CD8-positive, alpha-beta memory T cell (primary cell): Measurements from ENCODE around the gene SPCS1. TPM values are rescaled to one million over a fixed set of nuclear protein-coding genes. Genes with fewer than 3 reads are reported as not detected.
"Not testable (repeated sequence)": the region's sequence is repeated elsewhere in the genome, so short reads cannot be mapped to it uniquely, and the experiment has no call there.

Source experiments
- CTCF ChIA-PET: fragments of 350-600 bp; sonication (Branson Sonifier 250); formaldehyde crosslinking; loops from one replicate; lab custom pipeline; 2021; ENCODE audit warnings: antibody characterized with exemption; lab: Charles Lee
- POLR2A ChIA-PET: fragments of 350-600 bp; sonication (Branson Sonifier 250); formaldehyde crosslinking; loops from one replicate; lab custom pipeline; 2021; ENCODE audit warnings: antibody characterized with exemption; lab: Charles Lee
- DNase-seq, 5 donors: peaks; one replicate each; pipeline versions ENCODE4 v3.0.0 to v3.0.0-alpha.2; 2020 to 2022; ENCODE audit warnings: mixed read lengths in 1 of 5
- H3K27ac ChIP-seq: one replicate; pipeline ENCODE4 v1.7.0; 2013; ENCODE audit warnings: low read depth, mild to moderate bottlenecking, low read length, moderate library complexity
- H3K27me3 ChIP-seq: 2 replicates; pipeline ENCODE4 v1.7.0; 2013; ENCODE audit warnings: low read length, mild to moderate bottlenecking; ENCODE audit not compliant: insufficient read depth, poor library complexity, severe bottlenecking
- H3K36me3 ChIP-seq: 2 replicates; pipeline ENCODE4 v1.7.0; 2013; ENCODE audit warnings: mild to moderate bottlenecking, low read length, moderate library complexity; ENCODE audit not compliant: insufficient read depth
- H3K4me1 ChIP-seq: 2 replicates; pipeline ENCODE4 v1.7.0; 2013; ENCODE audit warnings: mild to moderate bottlenecking, low read length, moderate library complexity; ENCODE audit not compliant: insufficient read depth
- H3K4me3 ChIP-seq: 2 replicates; pipeline ENCODE4 v1.7.0; 2013; ENCODE audit warnings: mild to moderate bottlenecking, low read length
- H3K9me3 ChIP-seq: 2 replicates; pipeline ENCODE4 v1.7.0; 2013; ENCODE audit warnings: mild to moderate bottlenecking, low read length
- H3K27ac Mint-ChIP-seq, 8 donors: one replicate each; pipeline ENCODE4 v1.8.0; 2020 to 2021; ENCODE audit warnings: mixed read lengths in 8 of 8, mild to moderate bottlenecking in 6 of 8, inconsistent platforms in 3 of 8, moderate library complexity in 3 of 8
- H3K27me3 Mint-ChIP-seq, 2 donors: one replicate each; pipeline ENCODE4 v1.8.0; 2020 to 2021; ENCODE audit warnings: mixed read lengths in 2 of 2, mild to moderate bottlenecking in 1 of 2, moderate library complexity in 1 of 2
- H3K36me3 Mint-ChIP-seq, 3 donors: one replicate each; pipeline ENCODE4 v1.8.0; 2020 to 2021; ENCODE audit warnings: mixed read lengths in 3 of 3, inconsistent platforms in 1 of 3, mild to moderate bottlenecking in 1 of 3
- H3K4me1 Mint-ChIP-seq, 3 donors: one replicate each; pipeline ENCODE4 v1.8.0; 2020 to 2021; ENCODE audit warnings: mixed read lengths in 3 of 3, inconsistent platforms in 1 of 3, mild to moderate bottlenecking in 1 of 3
- H3K4me3 Mint-ChIP-seq, 7 donors: one replicate each; pipeline ENCODE4 v1.8.0; 2020 to 2021; ENCODE audit warnings: mixed read lengths in 7 of 7, mild to moderate bottlenecking in 6 of 7, moderate library complexity in 4 of 7, inconsistent platforms in 2 of 7
- H3K9me3 Mint-ChIP-seq, 5 donors: one replicate each; pipeline ENCODE4 v1.8.0; 2020 to 2022; ENCODE audit warnings: mixed read lengths in 5 of 5, mild to moderate bottlenecking in 3 of 5, moderate library complexity in 2 of 5, inconsistent platforms in 1 of 5
- polyA plus RNA-seq: library from polyadenylated mRNA; unstranded; fragments of 300-500 nt; fragmentation: Illumina TruSeq; gene quantifications from one replicate; pipeline ENCODE4 v1.2.3, GENCODE V29; 2021
- total RNA-seq, 2 experiments: library from RNA; stranded (reverse); gene quantifications; one replicate each; pipeline ENCODE4 v1.2.3, GENCODE V29; 2021

The SPCS1 gene
- total RNA-seq (100 to 1,000 TPM; 154 to 156 TPM), polyA plus RNA-seq (357 TPM)

DNA sequence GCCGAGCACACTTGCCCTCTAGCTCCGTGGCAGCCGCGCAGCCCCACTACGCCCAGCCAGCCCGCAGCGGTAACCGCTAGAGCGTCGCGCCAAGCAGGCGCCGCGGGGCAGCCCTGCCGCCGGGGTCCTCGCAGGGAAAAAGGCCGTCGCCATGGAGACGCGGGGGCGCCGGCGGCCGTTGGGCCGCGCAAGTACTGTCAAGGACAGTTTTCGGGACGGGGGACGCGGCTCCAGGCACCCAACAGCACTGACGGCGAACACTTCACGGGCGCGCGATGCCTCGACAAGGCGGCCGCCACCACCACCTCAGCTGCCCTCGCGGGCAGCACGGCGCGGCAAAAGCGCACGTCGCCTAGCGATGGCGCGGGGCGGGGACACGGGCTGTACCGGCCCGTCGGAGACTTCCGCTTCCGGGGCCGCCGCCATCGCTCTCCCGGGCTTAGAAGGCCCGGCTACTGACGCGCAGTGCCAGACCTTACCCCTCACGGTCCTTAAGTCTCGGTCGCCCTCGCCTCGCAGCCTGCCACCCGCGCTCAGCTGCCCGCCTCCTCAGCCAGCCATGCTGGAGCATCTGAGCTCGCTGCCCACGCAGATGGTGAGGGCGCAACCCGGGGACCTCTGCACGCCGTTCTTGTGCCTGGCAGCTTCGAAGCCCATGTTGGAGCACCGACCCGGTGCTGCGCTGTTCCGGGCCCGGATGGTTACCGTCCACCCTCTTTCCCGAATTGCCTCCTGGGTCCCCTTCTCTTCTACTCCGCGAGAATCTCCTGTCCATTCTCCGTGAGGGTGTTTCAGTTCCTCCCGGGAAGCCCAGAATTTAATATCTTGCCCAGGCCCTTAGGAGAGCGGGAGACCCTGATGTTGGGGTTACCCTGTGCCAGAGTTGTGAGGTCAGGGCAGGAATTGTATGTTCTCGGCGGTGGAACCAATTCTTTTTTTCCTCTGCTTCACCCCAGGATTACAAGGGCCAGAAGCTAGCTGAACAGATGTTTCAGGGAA, at the start of gene SPCS1, which contains the start of gene GLT8D1:
SPCS1 (plus strand) TSS at position 419 of the 999 bp plus-strand sequence; CDS start at position 560, 141 bp downstream.
GLT8D1 (minus strand) TSS at position 104 of the 999 bp plus-strand sequence. CDS start 5,331 bp downstream, outside the sequence.
- peak; percentile 81 to 92 (median 88) for DNase-seq

DNA sequence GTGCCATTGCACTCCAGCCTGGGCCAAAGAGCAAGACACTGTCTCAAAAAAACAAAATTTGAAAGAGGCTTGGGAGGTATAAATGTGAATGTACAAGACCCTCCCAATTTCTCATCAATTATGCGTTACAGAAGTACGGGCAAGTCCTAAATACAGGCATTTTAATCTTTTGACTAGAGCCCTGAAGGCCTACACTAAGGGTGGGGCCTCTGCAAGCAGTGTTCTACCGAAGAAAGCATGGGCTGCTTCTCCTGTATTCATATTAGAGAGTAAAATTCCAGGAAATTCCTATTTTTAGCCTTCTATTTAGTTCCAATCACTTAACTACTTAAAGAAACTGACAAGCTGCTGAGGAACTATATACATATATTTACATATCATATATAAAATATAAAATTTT, 45.9 kb upstream of the SPCS1 start:
- Histone ChIP-seq H3K4me3 (no peak overlapping the region), H3K27ac (no peak overlapping the region), H3K27me3 (no peaks in the 10 kb centered on the region), H3K9me3 (no peaks in the 10 kb centered on the region), H3K4me1 (no peaks in the 10 kb centered on the region), H3K36me3 (peaks cover 35% of the 10 kb centered on the region)
- POLR2A ChIA-PET, result no interaction called here
- Mint-ChIP-seq H3K27me3 (no peaks in the 10 kb centered on the region), H3K4me3 (no peak overlapping the region), H3K4me1 (peaks cover 0 to 9% (median 6%) of the 10 kb centered on the region in 3 donors), H3K36me3 (peaks cover 9 to 74% (median 20%) of the 10 kb centered on the region in 3 donors), H3K9me3 (no peaks in the 10 kb centered on the region), H3K27ac (no peak overlapping the region)
- DNase-seq, result no peak
- CTCF ChIA-PET, result no interaction called here

More for the DNA sequence above, at the start of gene SPCS1, which contains the start of gene GLT8D1:
- H3K9me3 Mint-ChIP-seq, result no peaks in the 10 kb centered on the region
- Histone ChIP-seq H3K27me3 (no peaks in the 10 kb centered on the region), H3K27ac (peak within 1 kb of the TSS; percentile 75), H3K4me1 (peaks cover 34% of the 10 kb centered on the region), H3K36me3 (peaks cover 9% of the 10 kb centered on the region), H3K9me3 (no peaks in the 10 kb centered on the region), H3K4me3 (peak within 1 kb of the TSS; percentile 89)
- CTCF ChIA-PET, result interaction anchor here (0.7 kb wide), 1 partner anchor 79 kb away, joined by 3 read pairs; no protein-coding TSS in a partner anchor
- peak within 1 kb of the TSS; percentile 95 to 99 (median 97) for H3K27ac Mint-ChIP-seq
- H3K27me3 Mint-ChIP-seq, result no peaks in the 10 kb centered on the region
- peaks cover 0 to 32% (median 0%) of the 10 kb centered on the region in 3 donors for H3K36me3 Mint-ChIP-seq
- peak within 1 kb of the TSS; percentile 93 to 99 (median 95) for H3K4me3 Mint-ChIP-seq
- POLR2A ChIA-PET, result interaction anchor here (1.3 kb wide), 1 partner anchor 14 kb away, joined by 3 read pairs; no protein-coding TSS in a partner anchor
- peaks cover 29 to 48% (median 37%) of the 10 kb centered on the region in 3 donors for H3K4me1 Mint-ChIP-seq

DNA sequence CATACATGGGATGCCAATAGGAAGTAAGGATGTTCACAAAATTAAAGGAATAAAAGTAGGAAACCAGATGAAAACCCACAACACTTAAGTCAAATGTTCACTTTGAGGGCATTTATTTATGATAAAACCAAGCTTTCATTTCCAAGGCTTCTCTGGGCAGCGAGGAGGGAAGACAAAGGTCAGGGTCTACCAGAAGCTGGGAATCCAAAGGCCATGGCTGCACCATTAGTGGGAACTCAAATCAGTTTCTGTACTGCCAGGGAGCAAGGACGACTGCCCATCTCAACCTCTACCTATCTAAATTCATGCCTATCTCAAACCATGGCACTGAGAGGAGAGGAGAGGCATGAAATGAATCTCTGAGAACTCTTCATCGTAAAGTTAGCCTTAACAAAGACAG, 42.8 kb upstream of the SPCS1 start:
- DNase-seq, result no peak
- CTCF ChIA-PET, result no interaction called here
- POLR2A ChIA-PET, result interaction anchor here (0.6 to 0.7 kb wide), 2 partner anchors 8 to 21 kb away, joined by 3 to 6 read pairs; no protein-coding TSS in a partner anchor
- H3K4me1 ChIP-seq, result no peaks in the 10 kb centered on the region
- H3K27ac Mint-ChIP-seq, result peak overlapping the region in 1 of 8 donors; percentile 26
- peaks cover 9 to 71% (median 22%) of the 10 kb centered on the region in 3 donors for H3K36me3 Mint-ChIP-seq
- no peak overlapping the region for H3K4me3 ChIP-seq
- H3K27me3 Mint-ChIP-seq, result no peaks in the 10 kb centered on the region
- H3K9me3 ChIP-seq, result no peaks in the 10 kb centered on the region
- H3K4me3 Mint-ChIP-seq, result no peak overlapping the region
- H3K9me3 Mint-ChIP-seq, result no peaks in the 10 kb centered on the region
- H3K4me1 Mint-ChIP-seq, result peaks cover 0 to 6% (median 0%) of the 10 kb centered on the region in 3 donors
- peaks cover 27% of the 10 kb centered on the region for H3K36me3 ChIP-seq
- H3K27ac ChIP-seq, result no peak overlapping the region
- H3K27me3 ChIP-seq, result no peaks in the 10 kb centered on the region

DNA sequence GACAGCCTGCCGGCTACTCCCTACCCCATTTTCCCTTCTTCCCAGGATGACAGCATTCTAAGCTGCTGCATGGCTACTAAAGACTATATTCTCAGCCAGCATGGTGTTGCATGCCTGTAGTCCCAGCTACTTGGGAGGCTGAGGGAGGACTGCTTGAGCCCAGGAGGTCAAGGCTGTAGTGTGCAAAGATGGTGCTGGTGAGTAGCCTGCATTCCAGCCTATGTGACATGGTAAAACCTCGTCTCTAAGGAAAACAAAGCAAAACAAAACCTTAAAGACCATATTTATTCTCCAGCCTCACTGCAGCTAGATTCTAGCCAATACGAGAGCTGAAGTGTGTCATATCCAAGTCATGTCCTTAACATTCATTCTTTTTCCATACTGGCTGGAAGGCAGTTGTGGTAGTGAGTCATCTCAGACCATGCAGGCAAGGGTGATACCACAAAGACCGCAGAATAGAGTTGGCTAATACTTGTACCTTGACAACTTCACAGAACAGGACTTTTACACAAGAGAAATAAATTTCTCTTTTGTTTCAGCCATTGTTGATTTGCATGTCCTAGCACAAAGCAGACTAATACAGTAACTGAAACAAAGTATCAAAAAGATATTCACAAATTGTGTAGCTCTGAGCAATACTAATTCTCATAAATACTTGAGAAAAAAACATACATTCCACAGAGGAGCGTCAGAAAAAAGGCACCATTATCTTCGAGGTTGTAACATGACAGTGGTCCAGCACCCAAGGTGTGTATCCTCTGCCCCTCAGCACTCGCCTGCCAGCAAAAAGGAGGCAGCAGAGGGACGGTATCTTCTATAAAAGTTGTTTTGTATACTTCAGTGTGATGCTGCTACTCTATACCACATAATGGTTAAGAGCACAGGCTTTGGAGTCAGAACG, 35.0 kb upstream of the SPCS1 start:
- peak overlapping the region; percentile 45 for H3K27ac ChIP-seq
- Mint-ChIP-seq H3K27ac (peak overlapping the region; percentile 69 to 95 (median 90)), H3K36me3 (peaks cover 0 to 63% (median 14%) of the 10 kb centered on the region in 3 donors), H3K4me3 (peak overlapping the region in 6 of 7 donors; percentile 27 to 84 (median 57)), H3K27me3 (no peaks in the 10 kb centered on the region), H3K9me3 (no peaks in the 10 kb centered on the region), H3K4me1 (peaks cover 31 to 43% (median 33%) of the 10 kb centered on the region in 3 donors)
- peaks cover 13% of the 10 kb centered on the region for H3K4me1 ChIP-seq
- peaks cover 9% of the 10 kb centered on the region for H3K36me3 ChIP-seq
- POLR2A ChIA-PET, result interaction anchor here (1.0 kb wide), 1 partner anchor 8 kb away, joined by 6 read pairs; no protein-coding TSS in a partner anchor
- CTCF ChIA-PET, result interaction anchor here (1.3 kb wide), 1 partner anchor 20 kb away, joined by 3 read pairs; no protein-coding TSS in a partner anchor
- DNase-seq, result peak in 2 of 5 donors; percentile 11 to 62
- H3K9me3 ChIP-seq, result no peaks in the 10 kb centered on the region
- no peaks in the 10 kb centered on the region for H3K27me3 ChIP-seq
- H3K4me3 ChIP-seq, result no peak overlapping the region

DNA sequence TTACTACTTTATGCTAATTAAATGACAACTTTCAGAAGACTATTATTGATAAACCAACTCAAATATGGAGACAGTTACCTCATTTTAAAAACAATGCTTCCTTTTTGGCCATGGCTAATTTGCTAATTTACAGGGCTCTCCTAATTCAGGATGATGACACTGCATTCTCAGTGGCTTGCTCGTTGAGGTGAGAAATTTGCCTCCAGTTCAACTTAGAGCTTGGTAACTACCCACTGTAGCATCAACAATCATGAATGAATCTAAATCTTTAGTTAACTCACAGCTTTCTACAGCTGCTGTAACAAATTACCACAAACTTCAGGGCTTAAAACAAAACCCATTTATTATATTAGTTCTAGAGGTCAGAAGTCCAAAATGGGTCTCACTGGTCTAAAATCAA, 34.2 kb upstream of the SPCS1 start:
- Mint-ChIP-seq H3K4me3 (peak overlapping the region in 2 of 7 donors; percentile 12 to 61), H3K27me3 (no peaks in the 10 kb centered on the region), H3K27ac (peak overlapping the region; percentile 29 to 95 (median 88)), H3K36me3 (peaks cover 0 to 63% (median 18%) of the 10 kb centered on the region in 3 donors), H3K9me3 (no peaks in the 10 kb centered on the region), H3K4me1 (peaks cover 34 to 48% (median 37%) of the 10 kb centered on the region in 3 donors)
- no peaks in the 10 kb centered on the region for H3K27me3 ChIP-seq
- no peak overlapping the region for H3K4me3 ChIP-seq
- no peak for DNase-seq
- H3K4me1 ChIP-seq, result peaks cover 13% of the 10 kb centered on the region
- H3K27ac ChIP-seq, result peak overlapping the region; percentile 45
- ChIA-PET CTCF (interaction anchor here (1.3 kb wide), 1 partner anchor 21 kb away, joined by 3 read pairs; no protein-coding TSS in a partner anchor), POLR2A (no interaction called here)
- H3K36me3 ChIP-seq, result peaks cover 16% of the 10 kb centered on the region
- H3K9me3 ChIP-seq, result no peaks in the 10 kb centered on the region

DNA sequence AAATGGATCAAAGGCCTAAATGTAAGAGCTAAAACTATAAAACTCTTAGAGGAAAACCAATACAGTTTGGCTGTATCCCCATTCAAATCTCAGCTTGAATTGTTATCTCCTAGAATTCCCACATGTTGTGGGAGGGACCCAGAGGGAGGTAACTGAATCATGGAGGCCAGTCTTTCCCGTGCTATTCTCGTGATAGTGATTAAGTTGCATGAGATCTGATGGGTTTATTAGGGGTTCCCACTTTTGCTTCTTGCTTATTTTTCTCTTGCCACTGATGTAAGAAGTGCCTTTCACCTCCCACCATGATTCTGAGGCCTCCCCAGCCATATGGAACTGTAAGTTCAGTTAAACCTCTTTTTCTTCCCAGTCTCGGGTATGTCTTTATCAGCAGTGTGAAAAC, 29.7 kb upstream of the SPCS1 start:
- POLR2A ChIA-PET, H3K9me3 ChIP-seq, H3K27ac ChIP-seq, H3K27me3 Mint-ChIP-seq, DNase-seq, H3K4me3 Mint-ChIP-seq, H3K4me1 ChIP-seq, H3K4me3 ChIP-seq, CTCF ChIA-PET, H3K27me3 ChIP-seq, H3K9me3 Mint-ChIP-seq: not testable (repeated sequence)
- Mint-ChIP-seq H3K27ac (peak overlapping the region in 1 of 8 donors; percentile 21), H3K36me3 (peaks cover 7 to 74% (median 24%) of the 10 kb centered on the region in 3 donors), H3K4me1 (peaks cover 31 to 52% (median 44%) of the 10 kb centered on the region in 3 donors)
- peaks cover 40% of the 10 kb centered on the region for H3K36me3 ChIP-seq
